Measurements from ENCODE around the gene SFXN5. TPM values are rescaled to one million over a fixed set of nuclear protein-coding genes. Genes with fewer than 3 reads are reported as not detected.

The SFXN5 gene
- total and polyA plus RNA-seq, 11 donors = 6.0 to 12.5 (median 8.7) TPM

DNA sequence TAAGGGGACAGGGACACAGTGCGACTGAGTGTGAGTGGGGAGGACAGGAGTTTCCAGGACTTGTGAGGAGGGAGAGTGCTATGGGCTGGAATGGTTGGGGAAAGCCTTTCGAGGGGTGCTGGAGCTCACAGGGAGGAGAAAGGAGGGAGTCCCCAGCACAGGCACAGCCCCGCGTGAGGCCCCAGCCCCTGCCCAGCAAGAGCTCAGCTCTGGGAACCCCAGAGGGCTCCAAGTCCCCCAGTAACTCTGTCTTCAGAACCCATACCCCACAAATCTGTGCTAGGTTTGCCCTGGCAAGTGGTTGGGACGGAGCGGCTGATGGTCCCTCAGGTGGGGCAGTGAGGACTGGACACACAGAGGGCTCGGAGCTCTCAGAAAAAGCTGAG is 75.4 kb downstream of the SFXN5 start:
- Histone ChIP-seq H3K27me3 (no peaks in the 10 kb centered on the region), H3K4me1 (peaks cover 0 to 4% (median 0%) of the 10 kb centered on the region in 12 donors), H3K4me3 (no peak overlapping the region), H3K27ac (no peak overlapping the region), H3K9me3 (no peaks in the 10 kb centered on the region), H3K36me3 (peaks cover 0 to 29% (median 5%) of the 10 kb centered on the region in 9 donors)
- no peak for ATAC-seq
- peak in 1 of 5 donors; percentile 7 for DNase-seq
- 94 to 97% (median 95%) methylated on average over 7 of the region's 7 CpGs for WGBS, 4 donors
- intact Hi-C loops (cut with DNase I) = no loop called here
- no peak for TF ChIP-seq POLR2A (IDR thresholded peaks at IDR 0.05)
- TF ChIP-seq, protein P1, sequence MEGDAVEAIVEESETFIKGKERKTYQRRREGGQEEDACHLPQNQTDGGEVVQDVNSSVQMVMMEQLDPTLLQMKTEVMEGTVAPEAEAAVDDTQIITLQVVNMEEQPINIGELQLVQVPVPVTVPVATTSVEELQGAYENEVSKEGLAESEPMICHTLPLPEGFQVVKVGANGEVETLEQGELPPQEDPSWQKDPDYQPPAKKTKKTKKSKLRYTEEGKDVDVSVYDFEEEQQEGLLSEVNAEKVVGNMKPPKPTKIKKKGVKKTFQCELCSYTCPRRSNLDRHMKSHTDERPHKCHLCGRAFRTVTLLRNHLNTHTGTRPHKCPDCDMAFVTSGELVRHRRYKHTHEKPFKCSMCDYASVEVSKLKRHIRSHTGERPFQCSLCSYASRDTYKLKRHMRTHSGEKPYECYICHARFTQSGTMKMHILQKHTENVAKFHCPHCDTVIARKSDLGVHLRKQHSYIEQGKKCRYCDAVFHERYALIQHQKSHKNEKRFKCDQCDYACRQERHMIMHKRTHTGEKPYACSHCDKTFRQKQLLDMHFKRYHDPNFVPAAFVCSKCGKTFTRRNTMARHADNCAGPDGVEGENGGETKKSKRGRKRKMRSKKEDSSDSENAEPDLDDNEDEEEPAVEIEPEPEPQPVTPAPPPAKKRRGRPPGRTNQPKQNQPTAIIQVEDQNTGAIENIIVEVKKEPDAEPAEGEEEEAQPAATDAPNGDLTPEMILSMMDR (IDR thresholded peaks at IDR 0.05) = no peak

DNA sequence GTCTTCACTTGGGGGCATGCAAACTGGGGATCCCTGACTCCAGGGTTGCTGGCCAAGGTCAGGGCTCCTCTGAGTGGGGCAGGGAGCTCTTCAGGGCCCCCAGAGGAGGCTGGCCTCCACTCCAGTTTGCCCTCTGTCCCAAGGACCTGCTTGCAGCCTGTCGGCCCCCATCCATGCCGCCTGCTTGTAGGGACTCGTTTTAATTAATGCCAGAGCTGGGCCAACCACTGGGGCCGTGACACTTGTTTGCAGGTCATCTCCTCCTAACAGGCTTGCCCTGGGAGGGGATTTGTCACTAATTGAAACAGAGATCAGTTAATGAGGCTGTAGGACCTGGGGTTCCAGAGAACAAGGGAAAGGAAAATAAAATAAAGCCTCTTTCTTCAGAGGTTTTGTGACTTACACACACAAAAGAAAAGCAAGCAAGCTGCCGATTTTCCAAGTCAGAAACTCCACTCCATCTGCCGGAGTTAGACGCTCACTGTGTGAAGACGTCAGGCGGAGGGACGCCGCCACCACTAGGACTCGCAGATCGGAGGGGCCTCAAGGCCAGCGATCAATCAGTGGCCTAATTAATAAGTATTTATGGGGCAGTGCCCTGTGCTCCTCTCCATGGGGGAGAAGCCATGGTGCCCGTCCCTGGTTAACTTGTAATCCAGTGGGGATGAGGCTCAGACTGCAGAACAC is 75.9 kb downstream of the SFXN5 start:
- intact Hi-C loops (cut with DNase I) = no loop called here
- Histone ChIP-seq H3K9me3 (no peaks in the 10 kb centered on the region), H3K27me3 (no peaks in the 10 kb centered on the region), H3K4me1 (peaks cover 0 to 4% (median 0%) of the 10 kb centered on the region in 12 donors), H3K27ac (no peak overlapping the region), H3K4me3 (no peak overlapping the region), H3K36me3 (peaks cover 0 to 23% (median 3%) of the 10 kb centered on the region in 9 donors)
- ATAC-seq = no peak
- TF ChIP-seq, protein P1 (IDR thresholded peaks at IDR 0.05) = no peak
- no peak for TF ChIP-seq POLR2A (IDR thresholded peaks at IDR 0.05)
- WGBS, 4 donors = 86 to 90% (median 87%) methylated on average over 15 of the region's 15 CpGs
- peak in 1 of 5 donors; percentile 14 for DNase-seq

DNA sequence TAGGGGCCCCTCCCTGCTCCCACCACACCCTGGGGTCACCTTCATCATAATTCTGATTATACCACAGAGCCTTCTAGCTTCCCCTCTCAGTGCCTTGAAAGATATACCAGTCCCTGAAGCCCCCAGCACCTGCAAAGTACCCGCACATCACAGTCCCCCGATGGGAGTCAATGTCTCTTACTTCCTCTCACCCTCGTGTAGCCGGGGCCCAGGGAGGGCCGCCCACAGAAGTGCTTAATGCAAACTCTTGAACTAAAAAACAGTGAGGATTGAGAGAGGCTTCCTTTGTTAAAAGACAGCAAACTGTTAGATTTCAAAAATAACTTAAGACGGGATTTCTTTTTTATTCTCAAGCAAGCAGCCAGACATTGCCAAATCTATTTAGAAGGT is 76.5 kb downstream of the SFXN5 start:
- ATAC-seq = no peak
- 82 to 89% (median 83%) methylated on average over 6 of the region's 6 CpGs for WGBS, 4 donors
- TF ChIP-seq POLR2A (IDR thresholded peaks at IDR 0.05) = no peak
- TF ChIP-seq, protein P1 (IDR thresholded peaks at IDR 0.05) = no peak

DNA sequence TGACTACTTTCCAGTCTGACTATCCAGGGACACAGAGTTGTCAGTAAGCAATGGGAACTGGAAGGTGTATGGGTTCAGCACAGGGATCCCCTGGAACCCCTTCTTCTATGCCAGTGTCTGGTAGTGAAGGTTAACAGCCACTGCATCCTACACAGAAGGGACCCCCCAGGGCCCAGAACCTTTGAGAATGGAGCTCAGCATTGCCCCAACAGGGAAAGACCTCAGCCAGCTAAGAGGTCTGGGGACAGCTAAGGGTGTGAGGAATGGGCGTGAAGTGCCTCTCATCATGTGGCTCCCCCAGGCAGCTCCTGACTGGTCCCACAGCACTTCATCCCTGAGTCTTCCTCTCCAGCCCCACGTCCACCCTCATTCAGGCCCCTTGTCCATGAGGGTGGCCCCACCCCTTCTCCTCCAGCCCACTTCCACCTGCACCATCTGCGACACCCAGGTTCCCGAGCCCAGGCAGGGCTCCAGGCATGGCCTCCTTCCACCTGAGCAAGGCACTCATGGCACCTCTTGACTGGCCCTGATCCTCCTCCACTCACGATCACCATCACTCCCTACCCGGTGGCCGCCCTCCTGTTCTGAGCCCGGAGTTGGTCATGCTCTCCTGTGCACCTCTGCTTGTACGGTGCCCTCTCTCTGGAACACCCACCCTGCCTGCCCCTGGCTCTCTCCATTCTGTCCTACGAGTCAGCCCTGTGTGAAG is 77.1 kb downstream of the SFXN5 start:
- ATAC-seq (no peak), DNase-seq (peak in 1 of 5 donors; percentile 8)
- Histone ChIP-seq H3K9me3 (no peaks in the 10 kb centered on the region), H3K4me3 (no peak overlapping the region), H3K27me3 (no peaks in the 10 kb centered on the region), H3K36me3 (peaks cover 0 to 20% (median 0%) of the 10 kb centered on the region in 9 donors), H3K27ac (no peak overlapping the region), H3K4me1 (peaks cover 0 to 9% (median under 1%) of the 10 kb centered on the region in 12 donors)
- intact Hi-C loops (cut with DNase I) = loop anchor here in 9 of 10 donors (5.0 kb wide), 5 partner anchors 73 to 183 kb away; partner anchors contain the start of gene SFXN5 (in 2 of the 9)
- TF ChIP-seq, protein P1 (IDR thresholded peaks at IDR 0.05) = no peak
- TF ChIP-seq POLR2A (IDR thresholded peaks at IDR 0.05) = no peak
- 89 to 95% (median 92%) methylated on average over 10 of the region's 10 CpGs for WGBS, 4 donors

More for the DNA sequence above, 76.5 kb downstream of the SFXN5 start:
- no peak overlapping the region for H3K4me3 ChIP-seq
- no peaks in the 10 kb centered on the region for H3K27me3 ChIP-seq
- H3K4me1 ChIP-seq = peaks cover 0 to 5% (median 0%) of the 10 kb centered on the region in 12 donors
- H3K9me3 ChIP-seq = no peaks in the 10 kb centered on the region
- no peak overlapping the region for H3K27ac ChIP-seq
- peak in 1 of 5 donors; percentile 7 for DNase-seq
- intact Hi-C loops (cut with DNase I) = loop anchor here in 9 of 10 donors (5.0 kb wide), 5 partner anchors 72 to 182 kb away; partner anchors contain the start of gene SFXN5 (in 2 of the 9)
- peaks cover 0 to 20% (median 2%) of the 10 kb centered on the region in 9 donors for H3K36me3 ChIP-seq

Measured in heart left ventricle (tissue), 16 donors.